Measurements from ENCODE around the gene BST1.

BST1 gene

GRCh38 chr4:15704129-15704528 is 1.3 kb downstream of the BST1 start:
- in situ Hi-C loops (cut with MboI; ENCODE audit: low sequenced_read_pairs): no loop called here
- Histone ChIP-seq H3K9me3 (no peaks in the 10 kb centered on the region), H3K36me3 (replicated peaks) (no peaks in the 10 kb centered on the region), H3K4me3 (no peak overlapping the region), H3K27me3 (ENCODE audit: low read depth) (no peaks in the 10 kb centered on the region), H3K4me1 (peaks cover 16% of the 10 kb centered on the region)
- DNase-seq (ENCODE audit: low spot score in 2 of 2): no peak

DNA sequence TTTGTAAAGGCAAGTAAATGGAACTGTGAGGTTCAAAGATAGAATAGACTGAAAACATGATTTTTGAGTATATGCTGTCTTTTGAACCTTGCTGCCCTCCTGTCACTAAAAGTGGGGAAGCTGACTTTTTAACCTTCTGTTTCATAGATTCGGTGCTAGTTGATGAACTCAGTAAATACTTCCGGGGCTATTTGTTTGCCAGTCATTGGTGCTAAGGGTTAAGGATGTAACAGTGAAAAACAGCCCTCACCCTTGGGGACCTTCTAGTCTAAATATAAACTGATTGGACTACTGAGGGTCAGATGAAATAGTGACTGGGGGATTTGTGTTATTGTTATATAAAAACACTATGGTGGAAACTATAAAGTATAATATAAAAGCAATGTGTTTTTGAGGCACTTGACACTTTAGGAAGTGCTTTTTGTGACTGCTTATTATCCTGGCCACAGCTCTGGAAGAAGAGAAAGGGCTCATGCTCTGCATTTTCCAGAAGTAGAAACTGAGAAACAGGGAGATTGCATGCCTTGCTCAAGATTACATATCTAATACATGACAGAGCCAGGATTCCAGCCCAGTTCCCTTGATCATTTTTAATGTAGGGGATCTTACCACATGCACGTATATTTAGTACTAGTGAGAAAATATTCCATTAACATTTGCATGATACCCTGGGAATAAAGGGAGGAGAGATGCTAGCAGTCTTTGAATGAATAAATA is 3.9 kb downstream of the BST1 start:
- no peak for DNase-seq (ENCODE audit: low spot score in 2 of 2)
- in situ Hi-C loops (cut with MboI; ENCODE audit: low sequenced_read_pairs): no loop called here
- Histone ChIP-seq H3K4me3 (no peak overlapping the region), H3K27me3 (ENCODE audit: low read depth) (no peaks in the 10 kb centered on the region), H3K9me3 (no peaks in the 10 kb centered on the region), H3K4me1 (peaks cover 16% of the 10 kb centered on the region), H3K36me3 (replicated peaks) (no peaks in the 10 kb centered on the region)

GRCh38 chr4:15707363-15707715 is 4.5 kb downstream of the BST1 start:
- H3K4me1 ChIP-seq: peaks cover 16% of the 10 kb centered on the region
- DNase-seq (ENCODE audit: low spot score in 2 of 2): peak; percentile 85 to 97
- H3K27me3 ChIP-seq (ENCODE audit: low read depth): no peaks in the 10 kb centered on the region
- H3K36me3 ChIP-seq (replicated peaks): no peaks in the 10 kb centered on the region
- no peaks in the 10 kb centered on the region for H3K9me3 ChIP-seq
- in situ Hi-C loops (cut with MboI; ENCODE audit: low sequenced_read_pairs): no loop called here
- no peak overlapping the region for H3K4me3 ChIP-seq

DNA sequence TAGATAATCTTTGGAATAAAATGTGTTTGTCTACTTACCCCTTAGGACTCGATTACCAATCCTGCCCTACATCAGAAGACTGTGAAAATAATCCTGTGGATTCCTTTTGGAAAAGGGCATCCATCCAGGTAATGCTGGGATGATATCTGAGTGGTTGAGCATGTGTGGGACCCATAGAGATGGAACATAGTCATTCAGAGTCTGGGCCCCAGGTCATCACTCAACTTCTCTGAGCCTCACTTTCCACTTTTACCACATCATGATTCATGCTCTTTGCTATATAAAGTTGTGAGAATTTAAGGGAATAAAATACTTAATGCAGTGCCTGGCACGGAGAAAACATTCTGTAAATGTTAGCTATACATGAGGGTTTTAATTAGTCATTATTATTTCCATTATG is 8.9 kb downstream of the BST1 start:
- no peaks in the 10 kb centered on the region for H3K36me3 ChIP-seq (replicated peaks)
- DNase-seq (ENCODE audit: low spot score in 2 of 2): no peak
- H3K4me3 ChIP-seq: no peak overlapping the region
- no peaks in the 10 kb centered on the region for H3K9me3 ChIP-seq
- no peaks in the 10 kb centered on the region for H3K27me3 ChIP-seq (ENCODE audit: low read depth)
- in situ Hi-C loops (cut with MboI; ENCODE audit: low sequenced_read_pairs): no loop called here
- peaks cover 12% of the 10 kb centered on the region for H3K4me1 ChIP-seq

DNA sequence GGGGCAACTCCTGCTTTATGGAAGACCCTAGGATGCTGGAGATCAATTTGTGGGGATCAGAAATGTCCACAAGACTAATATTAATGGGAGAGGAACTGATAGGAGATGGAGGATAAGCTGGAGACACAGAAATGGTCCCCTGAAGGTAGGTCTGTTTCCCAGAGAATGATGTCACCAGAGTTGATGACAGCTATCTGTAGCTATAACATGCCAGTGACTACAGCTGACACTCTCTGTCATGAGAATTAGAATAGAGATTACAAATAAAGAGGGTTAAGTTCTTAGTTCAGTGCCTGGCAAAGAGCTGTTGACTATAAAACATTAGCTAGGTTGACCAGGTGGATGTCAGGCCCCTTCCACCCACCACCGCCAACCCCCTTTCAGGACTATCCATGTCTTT is 9.3 kb downstream of the BST1 start:
- peaks cover 7% of the 10 kb centered on the region for H3K4me1 ChIP-seq
- H3K27me3 ChIP-seq (ENCODE audit: low read depth): no peaks in the 10 kb centered on the region
- DNase-seq (ENCODE audit: low spot score in 2 of 2): no peak
- H3K4me3 ChIP-seq: no peak overlapping the region
- in situ Hi-C loops (cut with MboI; ENCODE audit: low sequenced_read_pairs): no loop called here
- H3K36me3 ChIP-seq (replicated peaks): no peaks in the 10 kb centered on the region
- no peaks in the 10 kb centered on the region for H3K9me3 ChIP-seq

DNA sequence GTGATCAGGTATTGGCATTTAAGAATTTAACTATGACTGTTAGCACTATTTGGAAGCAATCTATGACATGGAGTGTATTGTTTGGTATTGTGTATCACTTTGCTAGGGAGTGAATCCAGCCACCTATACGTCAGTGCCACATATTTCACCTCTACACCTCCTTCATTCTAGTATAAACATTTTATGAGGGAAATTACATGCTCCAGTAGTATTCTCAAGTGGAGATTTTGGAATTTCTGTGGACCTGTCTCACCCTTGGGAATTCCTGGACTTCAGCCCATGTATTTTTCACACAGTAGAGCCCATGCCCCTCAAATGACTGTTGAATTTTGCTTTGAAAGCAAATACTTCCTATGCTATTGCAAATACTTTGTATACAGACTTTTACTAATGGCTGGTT is 11.3 kb downstream of the BST1 start:
- no peak for DNase-seq (ENCODE audit: low spot score in 2 of 2)
- Histone ChIP-seq H3K9me3 (no peaks in the 10 kb centered on the region), H3K4me3 (no peak overlapping the region), H3K36me3 (replicated peaks) (no peaks in the 10 kb centered on the region), H3K4me1 (no peaks in the 10 kb centered on the region), H3K27me3 (ENCODE audit: low read depth) (no peaks in the 10 kb centered on the region)
- in situ Hi-C loops (cut with MboI; ENCODE audit: low sequenced_read_pairs): no loop called here

GRCh38 chr4:15714646-15715435 is 12.0 kb downstream of the BST1 start:
- in situ Hi-C loops (cut with MboI; ENCODE audit: low sequenced_read_pairs): no loop called here
- H3K4me3 ChIP-seq: no peak overlapping the region
- DNase-seq (ENCODE audit: low spot score in 2 of 2): no peak
- H3K27me3 ChIP-seq (ENCODE audit: low read depth): no peaks in the 10 kb centered on the region
- H3K9me3 ChIP-seq: no peaks in the 10 kb centered on the region
- H3K36me3 ChIP-seq (replicated peaks): no peaks in the 10 kb centered on the region
- H3K4me1 ChIP-seq: no peaks in the 10 kb centered on the region

- H3K4me1 ChIP-seq: no peaks in the 10 kb centered on the region
- in situ Hi-C loops (cut with MboI; ENCODE audit: low sequenced_read_pairs): no loop called here
- no peaks in the 10 kb centered on the region for H3K36me3 ChIP-seq (replicated peaks)
- no peak for DNase-seq (ENCODE audit: low spot score in 2 of 2)
- H3K4me3 ChIP-seq: no peak overlapping the region
- H3K9me3 ChIP-seq: no peaks in the 10 kb centered on the region
- no peaks in the 10 kb centered on the region for H3K27me3 ChIP-seq (ENCODE audit: low read depth)
Measured at GRCh38 chr4:15716115-15716514, 13.2 kb downstream of the BST1 start.

DNA sequence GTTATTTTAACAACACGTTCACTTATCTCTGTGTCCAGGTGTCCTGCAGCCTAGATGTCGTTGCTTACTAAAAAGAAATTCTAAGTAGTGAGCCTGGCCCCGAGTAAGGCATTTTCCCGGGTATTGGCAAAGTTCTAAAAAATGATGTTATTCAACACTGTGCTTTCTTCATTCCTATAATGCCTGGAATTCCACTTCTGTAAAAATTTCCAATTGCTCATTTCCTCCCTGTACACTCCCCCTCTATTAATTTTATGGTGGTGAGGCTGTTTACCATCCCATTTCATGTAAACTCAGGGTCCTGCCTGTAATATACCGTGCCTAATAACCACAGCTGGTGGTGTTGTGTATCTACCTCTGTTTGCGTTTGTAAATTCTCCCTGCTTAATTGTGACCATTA is 14.2 kb downstream of the BST1 start:
- Histone ChIP-seq H3K9me3 (no peaks in the 10 kb centered on the region), H3K36me3 (replicated peaks) (no peaks in the 10 kb centered on the region), H3K27me3 (ENCODE audit: low read depth) (no peaks in the 10 kb centered on the region), H3K4me1 (no peaks in the 10 kb centered on the region), H3K4me3 (no peak overlapping the region)
- in situ Hi-C loops (cut with MboI; ENCODE audit: low sequenced_read_pairs): no loop called here
- no peak for DNase-seq (ENCODE audit: low spot score in 2 of 2)

- H3K36me3 ChIP-seq (replicated peaks): no peaks in the 10 kb centered on the region
- DNase-seq (ENCODE audit: low spot score in 2 of 2): no peak
- no peak overlapping the region for H3K4me3 ChIP-seq
- no peaks in the 10 kb centered on the region for H3K9me3 ChIP-seq
- H3K4me1 ChIP-seq: no peaks in the 10 kb centered on the region
- no peaks in the 10 kb centered on the region for H3K27me3 ChIP-seq (ENCODE audit: low read depth)
- in situ Hi-C loops (cut with MboI; ENCODE audit: low sequenced_read_pairs): no loop called here
Measured at GRCh38 chr4:15717657-15718416, 15.0 kb downstream of the BST1 start.

GRCh38 chr4:15718465-15718864 is 15.6 kb downstream of the BST1 start:
- no peaks in the 10 kb centered on the region for H3K27me3 ChIP-seq (ENCODE audit: low read depth)
- H3K36me3 ChIP-seq (replicated peaks): no peaks in the 10 kb centered on the region
- in situ Hi-C loops (cut with MboI; ENCODE audit: low sequenced_read_pairs): no loop called here
- no peak for DNase-seq (ENCODE audit: low spot score in 2 of 2)
- H3K4me3 ChIP-seq: no peak overlapping the region
- H3K9me3 ChIP-seq: no peaks in the 10 kb centered on the region
- no peaks in the 10 kb centered on the region for H3K4me1 ChIP-seq

- DNase-seq (ENCODE audit: low spot score in 2 of 2): no peak
- H3K9me3 ChIP-seq: no peaks in the 10 kb centered on the region
- in situ Hi-C loops (cut with MboI; ENCODE audit: low sequenced_read_pairs): no loop called here
- no peaks in the 10 kb centered on the region for H3K4me1 ChIP-seq
- no peak overlapping the region for H3K4me3 ChIP-seq
- H3K36me3 ChIP-seq (replicated peaks): no peaks in the 10 kb centered on the region
- no peaks in the 10 kb centered on the region for H3K27me3 ChIP-seq (ENCODE audit: low read depth)
Measured at GRCh38 chr4:15718959-15719358, 16.1 kb downstream of the BST1 start.

GRCh38 chr4:15719506-15719905 is 16.6 kb downstream of the BST1 start:
- no peak for DNase-seq (ENCODE audit: low spot score in 2 of 2)
- Histone ChIP-seq H3K36me3 (replicated peaks) (no peaks in the 10 kb centered on the region), H3K27me3 (ENCODE audit: low read depth) (no peaks in the 10 kb centered on the region), H3K9me3 (no peaks in the 10 kb centered on the region), H3K4me3 (no peak overlapping the region), H3K4me1 (no peaks in the 10 kb centered on the region)
- in situ Hi-C loops (cut with MboI; ENCODE audit: low sequenced_read_pairs): no loop called here

GRCh38 chr4:15720851-15721250 is 18.0 kb downstream of the BST1 start:
- no peaks in the 10 kb centered on the region for H3K9me3 ChIP-seq
- no peaks in the 10 kb centered on the region for H3K4me1 ChIP-seq
- DNase-seq (ENCODE audit: low spot score in 2 of 2): no peak
- in situ Hi-C loops (cut with MboI; ENCODE audit: low sequenced_read_pairs): no loop called here
- H3K27me3 ChIP-seq (ENCODE audit: low read depth): no peaks in the 10 kb centered on the region
- no peaks in the 10 kb centered on the region for H3K36me3 ChIP-seq (replicated peaks)
- no peak overlapping the region for H3K4me3 ChIP-seq

Data from HAP-1 (cell line).